Lower lobe of right lung (tissue), 2 donors: ENCODE data around the gene MAP3K20. TPM values are rescaled to one million over a fixed set of nuclear protein-coding genes. Genes with fewer than 3 reads are reported as not detected.

Source experiments
- ATAC-seq, 2 donors: fragments of 200-7000 bp; cut with Tn5 transposase; one replicate each; pipeline ENCODE4 v1.9.1; 2020 to 2022; ENCODE audit warnings: mild to moderate bottlenecking in 2 of 2, moderate library complexity in 2 of 2
- DNase-seq: peaks from one replicate; pipeline ENCODE4 v3.0.0-alpha.2; 2020
- H3K27ac ChIP-seq: fragments of 200-600 bp; one replicate; pipeline ENCODE4 v1.8.0; 2022
- H3K27me3 ChIP-seq: fragments of 200-600 bp; one replicate; pipeline ENCODE4 v1.8.0; 2022; ENCODE audit warnings: low read depth
- H3K36me3 ChIP-seq: fragments of 200-600 bp; one replicate; pipeline ENCODE4 v1.8.0; 2022; ENCODE audit warnings: mild to moderate bottlenecking
- H3K4me1 ChIP-seq: fragments of 200-600 bp; one replicate; pipeline ENCODE4 v1.8.0; 2022
- H3K4me3 ChIP-seq: fragments of 200-600 bp; one replicate; pipeline ENCODE4 v1.8.0; 2022; ENCODE audit warnings: mild to moderate bottlenecking
- H3K9me3 ChIP-seq: fragments of 200-600 bp; one replicate; pipeline ENCODE4 v1.8.0; 2022
- CTCF ChIP-seq: fragments of 200-600 bp; IDR thresholded peaks from one replicate; pipeline ENCODE4 v1.8.0; 2022; ENCODE audit warnings: antibody characterized with exemption, mild to moderate bottlenecking
- intact Hi-C: fragments of 100-400 bp; cut with DNase I; formaldehyde crosslinking; loops from one replicate; pipeline ENCODE4 v1.11.0; 2022
- total RNA-seq: library from RNA; stranded (reverse); fragmentation: NEBNext Ultra II Directional; extraction: Animal tissue kit (Norgen Biotek cat#: 25700); gene quantifications from one replicate; pipeline ENCODE4 v1.2.1, GENCODE V29; 2021
- donor health status: DM: no; HTN: yes; CAD: no; lungs with severe emphysema.

Gene MAP3K20
- total RNA-seq, 1 donor from 2014 or later = 40.8 TPM

GRCh38 chr2:173230181-173230580 is 154.5 kb downstream of the MAP3K20 start:
- ATAC-seq (no peak), DNase-seq (no peak)
- intact Hi-C loops = no loop called here
- H3K36me3 ChIP-seq = peaks cover 29% of the 10 kb centered on the region
- no peaks in the 10 kb centered on the region for H3K27me3 ChIP-seq
- no peaks in the 10 kb centered on the region for H3K9me3 ChIP-seq
- TF ChIP-seq CTCF = no peak
- H3K4me1 ChIP-seq = peaks cover 15% of the 10 kb centered on the region
- peak overlapping the region; percentile 68 for H3K27ac ChIP-seq
- H3K4me3 ChIP-seq = no peak overlapping the region

- Histone ChIP-seq H3K4me3 (no peak overlapping the region), H3K9me3 (no peaks in the 10 kb centered on the region), H3K36me3 (peaks cover 29% of the 10 kb centered on the region), H3K4me1 (peaks cover 15% of the 10 kb centered on the region), H3K27me3 (no peaks in the 10 kb centered on the region), H3K27ac (peak overlapping the region; percentile 68)
- intact Hi-C loops = no loop called here
- peak; percentile 93 to 96 for ATAC-seq
- DNase-seq = peak; percentile 64
- no peak for TF ChIP-seq CTCF
Measured at GRCh38 chr2:173231042-173231441, 155.4 kb downstream of the MAP3K20 start.

- peak; percentile 73 to 76 for ATAC-seq
- Histone ChIP-seq H3K4me1 (peaks cover 13% of the 10 kb centered on the region), H3K27me3 (no peaks in the 10 kb centered on the region), H3K4me3 (no peak overlapping the region), H3K9me3 (no peaks in the 10 kb centered on the region), H3K27ac (peak overlapping the region; percentile 68), H3K36me3 (peaks cover 32% of the 10 kb centered on the region)
- no peak for TF ChIP-seq CTCF
- intact Hi-C loops = no loop called here
- no peak for DNase-seq
Measured at GRCh38 chr2:173231465-173231864, 155.8 kb downstream of the MAP3K20 start.

- intact Hi-C loops = no loop called here
- H3K27me3 ChIP-seq = no peaks in the 10 kb centered on the region
- no peak for DNase-seq
- H3K4me3 ChIP-seq = no peak overlapping the region
- peaks cover 44% of the 10 kb centered on the region for H3K36me3 ChIP-seq
- no peak overlapping the region for H3K27ac ChIP-seq
- ATAC-seq = no peak
- H3K9me3 ChIP-seq = no peaks in the 10 kb centered on the region
- TF ChIP-seq CTCF = no peak
- peaks cover 9% of the 10 kb centered on the region for H3K4me1 ChIP-seq
Measured at GRCh38 chr2:173232956-173233744, 157.5 kb downstream of the MAP3K20 start.

- intact Hi-C loops = no loop called here
- peaks cover 67% of the 10 kb centered on the region for H3K36me3 ChIP-seq
- H3K27me3 ChIP-seq = no peaks in the 10 kb centered on the region
- no peak for ATAC-seq
- no peak overlapping the region for H3K4me3 ChIP-seq
- H3K9me3 ChIP-seq = no peaks in the 10 kb centered on the region
- no peak for DNase-seq
- H3K27ac ChIP-seq = no peak overlapping the region
- H3K4me1 ChIP-seq = peaks cover 9% of the 10 kb centered on the region
- no peak for TF ChIP-seq CTCF
Measured at GRCh38 chr2:173235947-173236803, 160.5 kb downstream of the MAP3K20 start.
